ENCODE data around the gene THSD4. TPM values are rescaled to one million over a fixed set of nuclear protein-coding genes. Genes with fewer than 3 reads are reported as not detected.

Gene THSD4
- total RNA-seq, 1 donor from 2014 or later: 66.8 TPM

DNA sequence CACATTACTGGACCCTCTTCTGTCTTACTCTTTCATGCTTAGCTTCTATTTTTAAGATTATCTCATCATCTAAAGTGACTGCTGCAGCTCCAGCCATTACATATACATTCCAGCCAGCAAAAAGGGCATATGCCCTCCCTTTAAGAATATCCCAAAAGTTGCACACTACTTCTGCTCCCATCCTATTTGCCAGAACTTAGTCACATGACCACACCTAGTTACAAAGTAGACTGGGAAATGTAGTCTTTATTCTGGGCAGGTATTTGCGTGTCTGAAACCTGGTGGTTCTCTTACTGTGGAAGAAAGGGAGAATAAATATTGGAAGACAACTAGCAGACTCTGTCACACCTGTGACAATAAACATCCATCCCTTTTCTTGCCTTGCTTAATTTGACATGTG, 353.4 kb downstream of the THSD4 start:
- Histone ChIP-seq H3K4me3 (no peak overlapping the region), H3K4me1 (peaks cover 33% of the 10 kb centered on the region), H3K36me3 (no peaks in the 10 kb centered on the region), H3K27ac (no peak overlapping the region), H3K9me3 (no peaks in the 10 kb centered on the region), H3K27me3 (no peaks in the 10 kb centered on the region)
- no peak for DNase-seq (ENCODE audit: extremely low spot score in 2 of 2)
- TF ChIP-seq, protein P1, sequence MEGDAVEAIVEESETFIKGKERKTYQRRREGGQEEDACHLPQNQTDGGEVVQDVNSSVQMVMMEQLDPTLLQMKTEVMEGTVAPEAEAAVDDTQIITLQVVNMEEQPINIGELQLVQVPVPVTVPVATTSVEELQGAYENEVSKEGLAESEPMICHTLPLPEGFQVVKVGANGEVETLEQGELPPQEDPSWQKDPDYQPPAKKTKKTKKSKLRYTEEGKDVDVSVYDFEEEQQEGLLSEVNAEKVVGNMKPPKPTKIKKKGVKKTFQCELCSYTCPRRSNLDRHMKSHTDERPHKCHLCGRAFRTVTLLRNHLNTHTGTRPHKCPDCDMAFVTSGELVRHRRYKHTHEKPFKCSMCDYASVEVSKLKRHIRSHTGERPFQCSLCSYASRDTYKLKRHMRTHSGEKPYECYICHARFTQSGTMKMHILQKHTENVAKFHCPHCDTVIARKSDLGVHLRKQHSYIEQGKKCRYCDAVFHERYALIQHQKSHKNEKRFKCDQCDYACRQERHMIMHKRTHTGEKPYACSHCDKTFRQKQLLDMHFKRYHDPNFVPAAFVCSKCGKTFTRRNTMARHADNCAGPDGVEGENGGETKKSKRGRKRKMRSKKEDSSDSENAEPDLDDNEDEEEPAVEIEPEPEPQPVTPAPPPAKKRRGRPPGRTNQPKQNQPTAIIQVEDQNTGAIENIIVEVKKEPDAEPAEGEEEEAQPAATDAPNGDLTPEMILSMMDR (IDR thresholded peaks at IDR 0.05): no peak
- TF ChIP-seq POLR2A (IDR thresholded peaks at IDR 0.05) (no peak), POLR2AphosphoS5 (IDR thresholded peaks at IDR 0.05; ENCODE audit: insufficient read depth in 1 of 2, low read depth in 1 of 2) (no peak)
- intact Hi-C loops (cut with DNase I): no loop called here

DNA sequence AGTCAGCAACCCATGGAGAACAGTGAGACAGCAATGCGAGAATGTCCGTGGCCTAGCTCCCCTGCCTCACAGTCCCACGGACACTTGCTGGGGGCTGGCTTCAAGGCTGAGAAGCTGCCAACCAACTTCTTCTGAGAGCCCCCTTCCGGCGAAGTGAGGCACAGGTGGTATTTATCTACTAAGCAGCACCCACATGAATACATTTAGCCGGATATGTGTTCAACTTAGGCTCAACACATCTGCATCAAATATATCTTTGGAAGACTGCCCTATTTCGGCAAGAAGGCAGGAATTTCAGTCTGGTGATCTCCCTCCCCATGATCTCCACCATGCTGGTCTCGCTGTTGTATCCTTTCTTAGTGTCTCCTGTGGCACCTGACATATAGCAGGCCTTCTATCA, 354.1 kb downstream of the THSD4 start:
- H3K27me3 ChIP-seq: no peaks in the 10 kb centered on the region
- peaks cover 33% of the 10 kb centered on the region for H3K4me1 ChIP-seq
- no peak overlapping the region for H3K27ac ChIP-seq
- H3K9me3 ChIP-seq: no peaks in the 10 kb centered on the region
- no peak overlapping the region for H3K4me3 ChIP-seq
- H3K36me3 ChIP-seq: no peaks in the 10 kb centered on the region
- intact Hi-C loops (cut with DNase I): no loop called here
- TF ChIP-seq POLR2A (IDR thresholded peaks at IDR 0.05) (no peak), POLR2AphosphoS5 (IDR thresholded peaks at IDR 0.05; ENCODE audit: insufficient read depth in 1 of 2, low read depth in 1 of 2) (no peak)
- TF ChIP-seq, protein P1 (IDR thresholded peaks at IDR 0.05): no peak
- DNase-seq (ENCODE audit: extremely low spot score in 2 of 2): no peak

DNA sequence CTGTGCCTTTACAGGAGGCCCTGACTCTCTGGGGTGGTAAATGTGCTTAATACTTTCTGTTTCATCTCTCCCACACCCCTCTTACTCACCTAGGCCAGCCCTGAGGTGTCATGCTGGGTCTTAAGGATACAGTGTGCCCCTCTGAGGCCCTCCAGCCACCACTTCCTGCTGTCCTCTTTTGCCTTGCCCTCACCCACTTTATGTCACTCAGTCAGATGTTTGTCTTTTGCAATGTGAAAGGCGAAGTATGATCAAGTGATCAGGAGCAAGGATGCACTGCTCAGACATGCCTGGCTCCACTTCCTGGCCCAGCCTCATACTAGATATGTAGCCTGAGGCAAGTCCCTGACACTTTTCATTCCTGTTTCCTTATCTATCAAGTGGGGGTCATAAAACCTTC, 356.1 kb downstream of the THSD4 start:
- H3K27ac ChIP-seq: peak overlapping the region; percentile 58
- peaks cover 20% of the 10 kb centered on the region for H3K4me1 ChIP-seq
- H3K4me3 ChIP-seq: no peak overlapping the region
- H3K36me3 ChIP-seq: no peaks in the 10 kb centered on the region
- no peak for DNase-seq (ENCODE audit: extremely low spot score in 2 of 2)
- H3K9me3 ChIP-seq: no peaks in the 10 kb centered on the region
- H3K27me3 ChIP-seq: no peaks in the 10 kb centered on the region
- intact Hi-C loops (cut with DNase I): no loop called here
- TF ChIP-seq POLR2A (IDR thresholded peaks at IDR 0.05) (no peak), POLR2AphosphoS5 (IDR thresholded peaks at IDR 0.05; ENCODE audit: insufficient read depth in 1 of 2, low read depth in 1 of 2) (no peak)
- TF ChIP-seq, protein P1 (IDR thresholded peaks at IDR 0.05): no peak

DNA sequence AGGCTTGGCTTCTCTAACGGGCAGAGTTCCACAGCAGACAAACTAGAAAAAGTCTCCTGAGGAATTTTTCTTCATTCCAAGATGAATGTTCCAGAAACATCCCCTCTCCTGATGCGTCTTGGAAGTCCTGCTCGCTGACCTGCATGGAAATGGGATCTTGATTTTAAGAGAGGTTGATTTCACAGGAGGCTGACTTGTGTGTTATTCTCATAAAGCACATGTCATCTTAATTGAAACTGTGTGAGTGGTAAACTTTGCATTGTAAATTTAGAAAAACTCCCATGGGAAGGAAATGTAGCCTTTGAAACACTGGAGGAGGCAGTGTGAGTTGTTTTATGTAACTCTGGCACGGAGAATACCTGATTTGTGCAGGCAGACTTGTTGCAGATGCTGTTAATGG, 357.3 kb downstream of the THSD4 start:
- H3K4me3 ChIP-seq: no peak overlapping the region
- no peaks in the 10 kb centered on the region for H3K9me3 ChIP-seq
- TF ChIP-seq POLR2A (IDR thresholded peaks at IDR 0.05) (no peak), POLR2AphosphoS5 (IDR thresholded peaks at IDR 0.05; ENCODE audit: insufficient read depth in 1 of 2, low read depth in 1 of 2) (no peak)
- TF ChIP-seq, protein P1 (IDR thresholded peaks at IDR 0.05): no peak
- no peaks in the 10 kb centered on the region for H3K36me3 ChIP-seq
- H3K27ac ChIP-seq: peak overlapping the region; percentile 58
- intact Hi-C loops (cut with DNase I): no loop called here
- no peaks in the 10 kb centered on the region for H3K27me3 ChIP-seq
- H3K4me1 ChIP-seq: peaks cover 20% of the 10 kb centered on the region
- DNase-seq (ENCODE audit: extremely low spot score in 2 of 2): no peak

- intact Hi-C loops (cut with DNase I): no loop called here
- Histone ChIP-seq H3K9me3 (no peaks in the 10 kb centered on the region), H3K4me1 (peaks cover 20% of the 10 kb centered on the region), H3K27ac (no peak overlapping the region), H3K27me3 (no peaks in the 10 kb centered on the region), H3K36me3 (no peaks in the 10 kb centered on the region), H3K4me3 (no peak overlapping the region)
- DNase-seq (ENCODE audit: extremely low spot score in 2 of 2): no peak
- TF ChIP-seq POLR2AphosphoS5 (IDR thresholded peaks at IDR 0.05; ENCODE audit: insufficient read depth in 1 of 2, low read depth in 1 of 2) (no peak), POLR2A (IDR thresholded peaks at IDR 0.05) (no peak)
- TF ChIP-seq, protein P1 (IDR thresholded peaks at IDR 0.05): no peak
These were observed 358.5 kb downstream of the THSD4 start for GRCh38 chr15:71473751-71474150.
